GM18909 (cell line): ENCODE results near the gene NDUFS6.

Source experiments
- ATAC-seq: cut with Tn5 transposase; IDR thresholded peaks from one replicate; pipeline ENCODE4 v1.9.1; 2021; ENCODE audit warnings: mild to moderate bottlenecking; ENCODE audit not compliant: unreplicated experiment, poor library complexity

The NDUFS6 gene

DNA sequence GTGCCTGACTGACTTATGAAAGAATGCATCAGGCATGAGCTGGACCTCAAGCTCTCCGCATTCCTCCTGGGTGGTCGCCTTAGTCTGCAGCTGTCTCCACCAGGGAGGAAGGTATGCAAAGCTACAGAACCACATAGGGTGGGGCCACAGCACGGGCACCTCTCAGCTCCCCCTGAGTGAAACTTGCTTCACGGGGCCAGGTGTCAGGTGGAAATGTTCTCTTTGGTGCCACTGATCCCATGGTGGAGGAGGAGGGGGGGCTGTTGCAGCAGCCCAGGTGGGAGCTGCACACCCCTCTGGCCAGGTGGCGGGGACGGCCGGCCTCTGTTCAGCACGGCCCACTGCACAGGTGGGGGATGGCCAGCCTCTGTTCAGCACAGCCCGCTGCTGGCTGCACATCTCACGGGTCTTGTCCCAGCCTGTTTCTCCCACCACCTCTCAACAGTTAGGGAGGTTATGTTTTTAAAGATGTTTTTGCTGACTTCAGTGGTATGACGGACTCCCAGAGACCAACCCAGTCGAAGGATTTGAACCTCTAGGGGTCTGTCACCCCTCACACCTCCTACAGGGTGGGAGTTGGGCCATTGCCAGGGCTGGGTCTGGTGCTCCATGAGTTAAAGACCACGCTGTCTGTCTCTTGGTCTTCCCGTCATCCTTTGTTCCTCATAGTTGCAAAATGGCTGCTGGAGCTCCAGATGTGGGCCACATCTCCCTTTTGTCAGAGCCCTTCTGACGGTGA lies 35.9 kb upstream of the NDUFS6 start:
- no peak for ATAC-seq

DNA sequence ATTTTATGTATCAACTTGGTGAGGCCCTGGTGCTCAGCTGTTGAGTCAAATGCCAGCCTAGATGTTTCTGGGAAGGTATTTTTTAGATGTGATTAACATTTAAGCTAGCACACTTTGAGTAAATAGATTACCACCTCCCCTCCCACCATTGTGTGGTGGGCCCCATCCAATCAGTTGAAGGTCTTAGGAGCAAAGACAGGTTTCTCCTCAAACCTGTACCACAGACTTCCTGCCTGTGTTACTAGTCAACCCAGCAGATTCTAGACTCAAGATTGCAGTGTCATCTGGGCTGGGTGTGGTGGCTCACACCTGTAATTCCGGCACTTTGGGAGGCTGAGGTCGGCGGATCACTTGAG lies 35.3 kb upstream of the NDUFS6 start:
- ATAC-seq = no peak

- ATAC-seq = no peak
These were observed 33.5 kb upstream of the NDUFS6 start for GRCh38 chr5:1767524-1768282.

DNA sequence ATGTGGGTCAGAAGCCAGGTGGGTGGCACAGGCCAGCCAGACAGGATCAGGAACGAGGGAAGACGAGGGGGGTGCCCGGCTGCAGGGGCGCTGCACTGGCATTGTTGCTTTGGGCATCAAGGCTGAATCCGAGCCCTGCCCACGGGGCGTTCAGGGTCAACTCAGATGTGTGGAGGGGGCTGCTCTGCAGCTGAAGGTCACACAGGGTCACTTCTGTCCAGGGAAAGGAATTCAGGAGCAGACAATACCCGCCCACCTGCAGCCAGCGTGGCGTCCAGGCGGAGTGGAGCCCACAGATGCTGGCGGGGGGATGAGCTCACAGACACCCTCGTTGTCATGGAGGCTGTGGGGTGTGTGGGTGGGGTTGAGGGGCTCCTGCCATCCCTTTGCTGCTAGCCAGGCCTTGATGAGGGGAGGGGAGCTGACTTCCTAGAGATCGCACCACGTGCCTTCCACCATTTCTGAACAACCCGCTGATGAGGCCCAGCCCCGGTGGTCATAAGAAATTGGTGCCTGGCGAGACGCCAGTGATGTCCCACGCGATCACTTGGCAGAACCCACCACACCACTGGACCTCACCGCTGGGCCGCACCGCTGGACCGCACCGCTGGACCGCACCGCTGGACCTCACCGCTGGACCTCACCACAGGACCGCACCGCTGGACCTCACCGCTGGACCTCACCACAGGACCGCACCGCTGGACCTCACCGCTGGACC lies 32.8 kb upstream of the NDUFS6 start:
- ATAC-seq = no peak

- ATAC-seq = no peak
These were observed 32.1 kb upstream of the NDUFS6 start for GRCh38 chr5:1769017-1769640.

GRCh38 chr5:1769752-1770442 lies 31.3 kb upstream of the NDUFS6 start:
- ATAC-seq = no peak

GRCh38 chr5:1770443-1770802 lies 30.8 kb upstream of the NDUFS6 start:
- ATAC-seq = no peak

GRCh38 chr5:1771149-1772065 lies 29.8 kb upstream of the NDUFS6 start:
- no peak for ATAC-seq

DNA sequence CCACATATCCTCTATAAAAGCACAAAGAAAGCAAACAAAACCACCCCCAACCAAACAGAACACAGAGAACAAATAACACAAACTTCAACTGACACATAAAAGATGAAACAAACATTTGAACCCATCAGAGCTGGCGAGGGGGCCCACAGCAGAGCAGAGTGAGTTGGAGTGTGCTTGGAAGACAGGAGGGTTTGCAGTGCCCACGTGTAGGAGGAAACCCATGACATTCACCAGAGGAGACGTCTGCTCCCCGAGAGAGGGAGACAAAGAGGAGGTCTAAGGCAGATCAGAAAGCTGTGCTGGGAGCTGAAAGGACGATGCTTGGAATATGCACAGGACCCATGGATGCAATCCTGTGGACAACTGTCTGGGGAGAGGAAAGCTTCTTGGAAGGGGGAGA lies 28.6 kb upstream of the NDUFS6 start:
- no peak for ATAC-seq

DNA sequence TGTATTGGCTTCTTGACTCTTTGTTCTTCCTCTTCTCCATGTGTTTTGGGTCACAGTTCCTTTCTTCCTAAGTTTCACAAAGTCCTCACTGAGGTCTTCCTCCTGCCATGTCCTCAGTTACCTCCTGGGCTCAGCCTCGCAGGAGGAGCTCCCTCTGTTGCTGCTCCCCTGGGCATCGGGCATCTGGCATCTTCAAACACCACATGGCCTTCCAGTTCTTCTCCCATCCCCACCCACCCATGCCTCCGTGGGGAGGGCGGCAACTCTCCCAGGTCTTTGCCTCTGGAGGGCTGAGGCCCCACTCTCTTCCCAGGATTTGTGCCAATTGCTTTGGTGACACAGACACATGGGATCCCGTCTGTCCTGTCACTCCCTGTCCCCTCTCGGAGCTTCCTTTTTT lies 24.4 kb upstream of the NDUFS6 start:
- ATAC-seq = no peak

DNA sequence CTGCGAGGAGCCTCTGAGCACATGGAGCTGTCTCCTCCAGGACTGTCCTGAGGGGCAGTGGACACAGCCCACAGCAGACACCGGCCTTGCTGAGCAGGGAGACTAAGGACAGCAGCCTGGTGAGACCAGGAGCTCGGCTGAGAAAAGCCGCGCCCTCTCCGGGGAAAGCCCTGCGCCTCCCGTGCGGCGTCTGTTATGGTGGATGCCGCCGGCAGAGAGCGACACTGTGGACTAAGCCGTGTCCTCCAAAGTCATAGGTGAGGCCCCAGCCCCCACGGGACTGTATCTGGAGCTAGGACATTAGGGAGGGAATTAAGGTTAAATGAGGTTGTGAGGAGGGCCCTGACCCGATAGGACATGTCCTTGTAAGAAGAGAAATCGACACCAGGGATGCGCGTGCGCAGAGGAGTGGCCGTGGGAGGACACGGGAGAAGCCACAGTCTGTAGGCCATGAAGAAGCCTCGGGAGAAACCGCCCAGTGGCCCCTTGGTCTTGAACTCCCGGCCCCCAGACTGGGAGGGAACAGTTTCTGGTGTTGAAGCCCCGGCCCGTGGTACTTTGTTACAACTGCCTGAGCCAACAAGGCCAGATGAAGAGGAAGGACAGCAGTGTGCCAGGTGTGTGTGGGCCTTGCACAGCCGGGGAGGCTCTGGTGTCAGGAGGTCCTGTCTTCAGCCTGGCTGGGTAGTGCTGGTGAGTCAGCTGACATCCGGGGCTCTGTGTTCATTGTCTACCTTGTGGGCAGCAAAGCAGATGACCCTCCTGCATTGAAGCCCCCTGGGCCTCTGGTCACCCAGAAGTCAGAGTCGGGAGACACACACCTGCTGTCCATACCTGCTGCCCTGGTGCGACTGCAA lies 23.7 kb upstream of the NDUFS6 start:
- ATAC-seq = no peak

DNA sequence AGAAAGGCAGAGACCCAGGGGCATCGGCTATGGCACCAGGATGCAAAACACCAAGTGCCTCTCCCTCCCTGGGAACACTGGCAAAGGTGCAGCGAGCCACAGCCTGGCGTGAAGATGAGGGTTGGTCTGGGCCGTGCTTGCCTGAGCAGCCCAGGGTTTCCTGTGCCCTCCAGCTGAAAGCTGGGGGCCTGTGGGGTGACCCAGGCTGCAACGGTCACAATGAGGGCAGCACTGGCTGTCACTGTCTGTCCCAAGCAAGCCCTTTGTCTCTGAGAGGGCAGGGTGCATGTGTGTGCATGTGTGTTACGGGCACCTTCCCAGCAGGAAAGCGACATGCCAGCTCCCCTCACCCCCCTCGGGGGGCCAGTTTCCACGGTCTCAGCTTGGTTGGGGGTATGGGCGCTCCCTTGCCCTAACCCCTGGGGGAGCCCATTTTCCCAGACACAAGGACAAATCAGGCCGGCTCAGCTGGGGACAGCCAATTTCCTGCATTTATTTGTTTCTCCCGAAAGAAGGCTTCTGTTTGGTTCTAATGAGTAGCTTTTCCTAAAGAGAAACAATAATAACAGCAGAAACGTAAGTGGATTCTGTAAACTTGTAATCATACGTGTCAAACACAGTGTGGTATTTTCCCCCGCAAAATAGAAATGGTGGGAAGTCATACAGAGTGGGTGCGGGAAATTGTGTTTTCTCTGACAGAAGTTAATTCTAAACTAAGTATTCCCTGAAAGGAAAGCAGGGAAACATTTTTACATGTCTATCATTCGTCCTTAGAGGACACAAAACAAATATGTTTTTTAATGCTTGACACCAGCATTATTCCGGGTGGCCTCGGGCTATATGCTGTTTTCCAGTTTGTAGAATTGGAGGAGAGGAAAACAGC lies 22.8 kb upstream of the NDUFS6 start:
- no peak for ATAC-seq

DNA sequence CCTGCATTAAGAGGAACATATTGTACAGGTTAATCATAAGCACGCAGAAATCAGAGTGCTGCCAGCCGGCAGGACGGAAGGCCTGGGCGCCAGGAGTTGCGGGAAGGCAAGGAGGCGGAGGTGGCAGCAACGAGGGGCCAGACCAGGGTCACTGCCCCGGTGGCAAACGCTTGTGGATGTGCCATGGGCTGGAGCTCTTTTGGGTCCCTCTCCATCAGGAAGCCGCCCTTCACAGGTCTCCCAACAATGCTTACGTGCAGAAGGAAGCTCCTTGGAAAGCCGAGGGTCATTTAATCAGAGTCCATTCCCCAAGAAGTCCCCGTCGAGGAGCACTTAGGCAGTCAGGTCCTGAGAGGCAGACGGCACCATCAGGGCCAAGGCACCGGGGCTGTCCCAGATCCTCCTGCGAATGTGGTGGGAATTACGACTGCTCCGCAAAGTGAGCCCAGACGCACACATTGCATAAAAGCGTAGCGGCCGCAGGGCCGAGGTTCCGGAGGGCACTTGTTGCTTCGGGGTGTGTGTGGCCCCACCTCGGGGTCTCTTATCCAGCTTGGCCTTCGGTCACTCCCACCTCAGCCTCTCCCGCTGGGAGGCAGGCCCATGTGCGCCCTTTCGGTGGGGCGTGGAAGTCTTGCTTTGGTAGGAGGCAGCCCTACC lies 22.1 kb upstream of the NDUFS6 start:
- ATAC-seq = no peak

DNA sequence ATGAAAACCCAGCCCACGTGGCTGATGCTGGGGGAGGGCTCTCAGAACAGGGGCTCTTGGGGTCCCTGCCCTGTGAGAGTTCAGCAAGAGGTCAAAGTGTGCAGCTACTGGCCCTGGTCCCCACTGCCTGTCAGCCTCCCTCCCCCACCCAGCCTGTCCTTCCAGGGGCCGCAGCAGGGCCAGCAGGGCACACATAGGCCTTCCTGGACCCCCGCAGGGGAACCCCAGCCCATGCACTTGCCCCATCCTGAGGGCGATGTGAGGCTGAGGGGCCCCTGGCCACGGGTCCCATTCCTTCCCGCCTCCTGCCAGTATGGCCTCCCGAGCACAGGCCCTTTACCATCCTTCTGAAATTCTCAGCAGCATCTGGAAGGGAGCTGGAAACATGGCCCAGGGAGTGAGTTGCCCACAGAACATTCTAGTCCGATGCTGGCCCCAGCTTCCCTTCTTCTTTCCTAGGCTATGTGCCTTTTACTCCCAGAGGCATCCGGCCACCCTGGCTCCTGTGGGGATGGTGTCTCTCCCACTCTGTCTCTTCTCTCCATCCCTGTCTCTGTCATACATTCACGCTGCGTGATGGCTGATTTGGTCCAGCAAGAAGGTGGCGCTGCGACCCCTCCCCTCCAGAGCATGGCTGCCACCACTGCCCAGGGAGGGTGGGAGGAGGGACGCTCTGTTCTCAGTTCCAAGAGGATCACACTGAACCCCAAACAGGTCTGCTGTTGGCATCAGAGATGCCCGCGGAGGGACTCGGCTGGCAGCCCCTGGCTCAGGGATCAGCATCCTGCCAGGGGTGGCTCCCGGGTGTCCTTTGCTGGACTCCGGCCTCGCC lies 21.2 kb upstream of the NDUFS6 start:
- no peak for ATAC-seq

- ATAC-seq = no peak
These were observed 20.6 kb upstream of the NDUFS6 start for GRCh38 chr5:1780614-1780930.

DNA sequence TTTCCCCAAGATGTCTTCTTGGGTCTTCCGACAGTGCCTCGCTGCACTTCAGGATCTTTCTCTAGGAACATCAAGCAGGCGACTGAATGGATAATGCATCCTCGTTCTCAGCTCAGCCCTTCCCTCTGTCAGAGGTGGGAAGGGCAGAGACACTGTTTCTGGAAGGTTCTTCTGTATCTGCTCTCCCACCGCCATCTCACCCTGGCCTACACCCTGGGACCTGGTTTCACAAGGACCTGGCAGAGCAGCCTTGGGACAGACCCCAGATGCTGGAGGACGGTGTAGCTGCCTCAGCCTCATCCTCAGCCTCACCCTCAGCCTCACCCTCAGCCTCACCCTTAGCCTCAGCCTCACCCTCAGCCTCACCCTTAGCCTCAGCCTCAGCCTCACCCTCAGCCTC lies 20.1 kb upstream of the NDUFS6 start:
- no peak for ATAC-seq
